Dendritic cell treated with granulocyte-macrophage colony-stimulating factor and Interleukin-4, amounts not matched to agents 40 ng/mL and 50 ng/mL, for 4 days (primary cell): ENCODE results near the gene PALLD.

ENCODE experiments used
- H3K27ac Mint-ChIP-seq: one replicate; pipeline ENCODE4 v1.8.0; 2022; ENCODE audit warnings: mild to moderate bottlenecking, mixed read lengths
- H3K27me3 Mint-ChIP-seq: one replicate; pipeline ENCODE4 v1.8.0; 2022; ENCODE audit warnings: mild to moderate bottlenecking, mixed read lengths
- H3K36me3 Mint-ChIP-seq: one replicate; pipeline ENCODE4 v1.8.0; 2022; ENCODE audit warnings: low read depth, mixed read lengths
- H3K4me1 Mint-ChIP-seq: one replicate; pipeline ENCODE4 v1.8.0; 2022; ENCODE audit warnings: low read depth, mixed read lengths
- H3K4me3 Mint-ChIP-seq: one replicate; pipeline ENCODE4 v1.8.0; 2022; ENCODE audit warnings: mild to moderate bottlenecking, moderate library complexity, mixed read lengths
- H3K9me3 Mint-ChIP-seq: one replicate; pipeline ENCODE4 v1.8.0; 2022; ENCODE audit warnings: mixed read lengths
- intact Hi-C: fragments of 100-400 bp; cut with micrococcal nuclease; formaldehyde crosslinking; loops from one replicate; pipeline ENCODE4 v1.15.0; 2022

Gene PALLD

GRCh38 chr4:168972596-168972995 lies 475.7 kb downstream of the PALLD start:
- Mint-ChIP-seq H3K36me3 (no peaks in the 10 kb centered on the region), H3K4me1 (no peaks in the 10 kb centered on the region), H3K4me3 (no peak overlapping the region), H3K27me3 (no peaks in the 10 kb centered on the region), H3K27ac (no peak overlapping the region), H3K9me3 (no peaks in the 10 kb centered on the region)
- intact Hi-C loops = no loop called here
